SK-N-MC (cell line): ENCODE measurements around the gene TXNDC16.

Source experiments
- EZH2 ChIP-seq: fragments of 200-600 bp; sonication (generic); IDR thresholded peaks from one replicate; pipeline ENCODE4 v1.6.1; 2017; ENCODE audit warnings: antibody characterized with exemption
- POLR2AphosphoS5 ChIP-seq: IDR thresholded peaks from 2 replicates; pipeline ENCODE4 v1.6.1; 2012; ENCODE audit warnings: mild to moderate bottlenecking, low read depth, low read length, borderline replicate concordance

- no peak for TF ChIP-seq POLR2AphosphoS5
- TF ChIP-seq EZH2 = no peak
Observed at GRCh38 chr14:52461721-52462120, 90.6 kb downstream of the TXNDC16 start.
